Measurements from ENCODE around the gene LRRC8C. TPM values are rescaled to one million over a fixed set of nuclear protein-coding genes. Genes with fewer than 3 reads are reported as not detected.
A peak's percentile ranks its signal among the peaks of the same experiment; 100 is the strongest.
"Not testable (repeated sequence)": the region's sequence is repeated elsewhere in the genome, so short reads cannot be mapped to it uniquely, and the experiment has no call there.

The LRRC8C gene
- total RNA-seq, 1 donor from 2014 or later: 12.6 TPM

- Histone ChIP-seq H3K9me3 (no peaks in the 10 kb centered on the region), H3K27me3 (no peaks in the 10 kb centered on the region), H3K36me3 (peaks cover 19% of the 10 kb centered on the region), H3K27ac (no peak overlapping the region), H3K4me3 (no peak overlapping the region), H3K4me1 (peaks cover 5% of the 10 kb centered on the region)
- no peak for TF ChIP-seq CTCF (IDR thresholded peaks at IDR 0.05)
- no peak for ATAC-seq
- DNase-seq: no peak
- intact Hi-C loops (cut with DNase I): no loop called here
Measured at GRCh38 chr1:89589515-89589914, 43.4 kb upstream of the LRRC8C start.

- no peak overlapping the region for H3K4me3 ChIP-seq
- no peaks in the 10 kb centered on the region for H3K27me3 ChIP-seq
- no peak for TF ChIP-seq CTCF (IDR thresholded peaks at IDR 0.05)
- H3K36me3 ChIP-seq: peaks cover 12% of the 10 kb centered on the region
- H3K4me1 ChIP-seq: peaks cover 5% of the 10 kb centered on the region
- peak; percentile 46 for ATAC-seq
- H3K9me3 ChIP-seq: no peaks in the 10 kb centered on the region
- H3K27ac ChIP-seq: no peak overlapping the region
- intact Hi-C loops (cut with DNase I): no loop called here
- no peak for DNase-seq
Measured at GRCh38 chr1:89590341-89591080, 42.4 kb upstream of the LRRC8C start.

- H3K36me3 ChIP-seq; H3K4me1 ChIP-seq; H3K4me3 ChIP-seq; intact Hi-C loops (cut with DNase I); H3K27me3 ChIP-seq; H3K27ac ChIP-seq; H3K9me3 ChIP-seq: not testable (repeated sequence)
- ATAC-seq (peak; percentile 87), DNase-seq (peak; percentile 70)
Measured at GRCh38 chr1:89592861-89593302, 40.0 kb upstream of the LRRC8C start.

- Histone ChIP-seq H3K4me3 (no peak overlapping the region), H3K27me3 (no peaks in the 10 kb centered on the region), H3K9me3 (no peaks in the 10 kb centered on the region), H3K4me1 (peaks cover 5% of the 10 kb centered on the region), H3K27ac (no peak overlapping the region), H3K36me3 (no peaks in the 10 kb centered on the region)
- intact Hi-C loops (cut with DNase I): no loop called here
- DNase-seq (no peak), ATAC-seq (no peak)
- TF ChIP-seq CTCF (IDR thresholded peaks at IDR 0.05): no peak
Measured at GRCh38 chr1:89594096-89594740, 38.7 kb upstream of the LRRC8C start.

- no peak for ATAC-seq
- Histone ChIP-seq H3K4me3 (no peak overlapping the region), H3K27ac (no peak overlapping the region), H3K27me3 (no peaks in the 10 kb centered on the region), H3K9me3 (no peaks in the 10 kb centered on the region), H3K4me1 (no peaks in the 10 kb centered on the region), H3K36me3 (no peaks in the 10 kb centered on the region)
- intact Hi-C loops (cut with DNase I): no loop called here
- no peak for DNase-seq
- TF ChIP-seq CTCF (IDR thresholded peaks at IDR 0.05): no peak
Measured at GRCh38 chr1:89596698-89597097, 36.2 kb upstream of the LRRC8C start.

Data from upper lobe of right lung (tissue), 1 donor.